H9 (cell line): ENCODE data around the gene TMEM253. TPM values are rescaled to one million over a fixed set of nuclear protein-coding genes. Genes with fewer than 3 reads are reported as not detected.
A peak's percentile ranks its signal among the peaks of the same experiment; 100 is the strongest.

Experiments
- DNase-seq: peaks from one replicate; pipeline ENCODE4 v3.0.0-alpha.2; 2017
- H2AFZ ChIP-seq: one replicate; pipeline ENCODE4 v1.6.1; 2013; ENCODE audit warnings: mild to moderate bottlenecking, low read length, control low read depth, moderate library complexity
- H2AK5ac ChIP-seq: 2 replicates; pipeline ENCODE4 v1.6.1; 2013; ENCODE audit warnings: low read length, control low read depth, mixed read lengths; ENCODE audit not compliant: insufficient read length
- H2BK120ac ChIP-seq: one replicate; pipeline ENCODE4 v1.6.1; 2013; ENCODE audit warnings: low read depth, mild to moderate bottlenecking, low read length, control low read depth, inconsistent platforms; ENCODE audit not compliant: poor library complexity, severe bottlenecking
- H2BK12ac ChIP-seq: 2 replicates; pipeline ENCODE4 v1.6.1; 2013; ENCODE audit warnings: low read length, control low read depth, mixed read lengths, low read depth; ENCODE audit not compliant: insufficient read length
- H2BK15ac ChIP-seq: 2 replicates; pipeline ENCODE4 v1.6.1; 2013; ENCODE audit warnings: low read depth, low read length, control low read depth
- H2BK20ac ChIP-seq: one replicate; pipeline ENCODE4 v1.6.1; 2013; ENCODE audit warnings: low read depth, mild to moderate bottlenecking, low read length, control low read depth, inconsistent platforms; ENCODE audit not compliant: poor library complexity, severe bottlenecking
- H2BK5ac ChIP-seq: 2 replicates; pipeline ENCODE4 v1.6.1; 2013; ENCODE audit warnings: low read length, control low read depth, mixed read lengths; ENCODE audit not compliant: insufficient read length
- H3K14ac ChIP-seq: 2 replicates; pipeline ENCODE4 v1.6.1; 2013; ENCODE audit warnings: low read length, control low read depth; ENCODE audit not compliant: insufficient read depth
- H3K18ac ChIP-seq: 2 replicates; pipeline ENCODE4 v1.6.1; 2013; ENCODE audit warnings: low read depth, mild to moderate bottlenecking, mixed read lengths, low read length, control low read depth; ENCODE audit not compliant: insufficient read length
- H3K23ac ChIP-seq: 2 replicates; pipeline ENCODE4 v1.6.1; 2013; ENCODE audit warnings: low read length, control low read depth, mixed read lengths, low read depth; ENCODE audit not compliant: insufficient read length
- H3K23me2 ChIP-seq: 2 replicates; pipeline ENCODE4 v1.6.1; 2013; ENCODE audit warnings: low read depth, mild to moderate bottlenecking, mixed read lengths, low read length, control low read depth; ENCODE audit not compliant: insufficient read length, poor library complexity, severe bottlenecking
- H3K27ac ChIP-seq: 2 replicates; pipeline ENCODE4 v1.5.1; 2013; ENCODE audit warnings: low read length, control low read depth, mixed read lengths, low read depth; ENCODE audit not compliant: insufficient read length
- H3K27me3 ChIP-seq: 2 replicates; pipeline ENCODE4 v1.6.1; 2013; ENCODE audit warnings: low read length, control low read depth, inconsistent platforms; ENCODE audit not compliant: insufficient read depth
- H3K4ac ChIP-seq: 2 replicates; pipeline ENCODE4 v1.6.1; 2013; ENCODE audit warnings: low read depth, mild to moderate bottlenecking, control low read depth, inconsistent platforms, low read length, moderate library complexity
- H3K4me1 ChIP-seq: 2 replicates; pipeline ENCODE4 v1.6.1; 2013; ENCODE audit warnings: low read length, control low read depth, inconsistent platforms; ENCODE audit not compliant: insufficient read depth
- H3K4me2 ChIP-seq: 2 replicates; pipeline ENCODE4 v1.6.1; 2013; ENCODE audit warnings: low read length, control low read depth, mixed read lengths; ENCODE audit not compliant: insufficient read length, insufficient read depth
- H3K56ac ChIP-seq: 2 replicates; pipeline ENCODE4 v1.6.1; 2013; ENCODE audit warnings: low read depth, mild to moderate bottlenecking, mixed read lengths, low read length, control low read depth; ENCODE audit not compliant: insufficient read length
- H3K79me1 ChIP-seq: 2 replicates; pipeline ENCODE4 v1.6.1; 2013; ENCODE audit warnings: low read depth, mild to moderate bottlenecking, moderate library complexity, low read length, control low read depth, inconsistent platforms; ENCODE audit not compliant: insufficient read depth, poor library complexity, severe bottlenecking
- H3K79me2 ChIP-seq: 2 replicates; pipeline ENCODE4 v1.6.1; 2013; ENCODE audit warnings: low read length, control low read depth, inconsistent platforms; ENCODE audit not compliant: insufficient read depth
- H3K9ac ChIP-seq: 2 replicates; pipeline ENCODE4 v1.6.1; 2013; ENCODE audit warnings: low read length, control low read depth, mixed read lengths; ENCODE audit not compliant: insufficient read length; ENCODE audit errors: extremely low read depth
- H3K9me3 ChIP-seq: one replicate; pipeline ENCODE4 v1.6.1; 2013; ENCODE audit warnings: low read depth, low read length, inconsistent platforms; ENCODE audit not compliant: control insufficient read depth
- H3T11ph ChIP-seq: one replicate; pipeline ENCODE4 v1.6.1; 2013; ENCODE audit warnings: mild to moderate bottlenecking, low read length, control low read depth, inconsistent platforms
- H4K20me1 ChIP-seq: one replicate; pipeline ENCODE4 v1.6.1; 2013; ENCODE audit not compliant: control insufficient read depth, insufficient read length, insufficient read depth
- H4K5ac ChIP-seq: 2 replicates; pipeline ENCODE4 v1.6.1; 2013; ENCODE audit warnings: low read depth, mild to moderate bottlenecking, mixed read lengths, low read length, control low read depth; ENCODE audit not compliant: insufficient read length
- H4K8ac ChIP-seq: replicated peaks from 2 replicates; pipeline ENCODE4 v1.6.1; 2013; ENCODE audit warnings: low read length, control low read depth, mixed read lengths, low read depth; ENCODE audit not compliant: insufficient read length
- H4K91ac ChIP-seq: 2 replicates; pipeline ENCODE4 v1.6.1; 2013; ENCODE audit warnings: low read depth, mild to moderate bottlenecking, moderate library complexity, mixed read lengths, low read length, control low read depth; ENCODE audit not compliant: insufficient read length
- H3K27ac Mint-ChIP-seq, 3 experiments: 2 replicates in 2 of 3; 3 replicates in 1 of 3; pipeline ENCODE4 v1.8.0; 2020 to 2021; ENCODE audit warnings: mixed read lengths in 3 of 3, mild to moderate bottlenecking in 1 of 3, moderate library complexity in 1 of 3
- H3K27me3 Mint-ChIP-seq: 2 replicates; pipeline ENCODE4 v1.8.0; 2021; ENCODE audit warnings: low read depth, mild to moderate bottlenecking, moderate library complexity, mixed read lengths
- H3K36me3 Mint-ChIP-seq, 3 experiments: 2 replicates in 2 of 3; 3 replicates in 1 of 3; pipeline ENCODE4 v1.8.0; 2020 to 2021; ENCODE audit warnings: low read depth in 3 of 3, mixed read lengths in 3 of 3; ENCODE audit not compliant: insufficient read depth in 1 of 3
- H3K4me1 Mint-ChIP-seq, 2 experiments: 2 replicates each; pipeline ENCODE4 v1.8.0; 2020; ENCODE audit warnings: mixed read lengths in 2 of 2
- H3K4me3 Mint-ChIP-seq, 2 experiments: 2 replicates in 1 of 2; 3 replicates in 1 of 2; pipeline ENCODE4 v1.8.0; 2020 to 2021; ENCODE audit warnings: mild to moderate bottlenecking in 2 of 2, mixed read lengths in 2 of 2, moderate library complexity in 1 of 2
- H3K9me3 Mint-ChIP-seq, 2 experiments: 2 replicates in 1 of 2; 3 replicates in 1 of 2; pipeline ENCODE4 v1.8.0; 2020; ENCODE audit warnings: mild to moderate bottlenecking in 2 of 2, mixed read lengths in 2 of 2, moderate library complexity in 1 of 2
- CTCF ChIP-seq: fragments of 200-600 bp; sonication (generic); conservative IDR thresholded peaks from 3 replicates; pipeline ENCODE4 v1.8.0; 2021; ENCODE audit warnings: antibody characterized with exemption, mild to moderate bottlenecking
- WGBS: extraction: QIAGEN DNeasy Blood & Tissue Kit; methylation state at CpG from one replicate; pipeline ENCODE4 v1.1.7; 2013; ENCODE audit warnings: missing lambda C conversion rate, low lambda C conversion rate, mixed read lengths; ENCODE audit not compliant: insufficient read length; ENCODE audit errors: extremely low coverage; 5-methylcytosine and 5-hydroxymethylcytosine counted together
- total RNA-seq: library from RNA; stranded (reverse); gene quantifications from 2 replicates; pipeline ENCODE4 v1.2.1, GENCODE V29; 2021

Gene TMEM253
- total RNA-seq, 1 experiment from 2014 or later, result 2.2 TPM

GRCh38 chr14:21090940-21091663 is 9.8 kb upstream of the TMEM253 start:
- no peak overlapping the region for H2AK5ac ChIP-seq
- no peak overlapping the region for H2BK12ac ChIP-seq
- H3K9me3 ChIP-seq, result no peaks in the 10 kb centered on the region
- H3K79me1 ChIP-seq, result no peaks in the 10 kb centered on the region
- H3K18ac ChIP-seq, result no peak overlapping the region
- H2BK15ac ChIP-seq, result no peak overlapping the region
- TF ChIP-seq CTCF, result no peak
- H3K4me2 ChIP-seq, result no peak overlapping the region
- Mint-ChIP-seq H3K4me3 (peak overlapping the region in 1 of 2 experiments; percentile 22; a peak in 2 of 5 replicates), H3K27ac (peak overlapping the region; percentile 11 to 93 (median 81); a peak in 4 of 7 replicates), H3K36me3 (peaks cover 48 to 66% (median 62%) of the 10 kb centered on the region in 3 experiments), H3K4me1 (peaks cover 57% of the 10 kb centered on the region in 2 experiments), H3K9me3 (no peaks in the 10 kb centered on the region; a peak in 3 of 5 replicates), H3K27me3 (peaks cover 2% of the 10 kb centered on the region)
- peaks cover 5% of the 10 kb centered on the region for H3K23me2 ChIP-seq
- H4K20me1 ChIP-seq, result no peaks in the 10 kb centered on the region
- H4K5ac ChIP-seq, result no peak overlapping the region
- no peak overlapping the region for H3K4ac ChIP-seq
- H2BK5ac ChIP-seq, result no peak overlapping the region
- no peak overlapping the region for H3K56ac ChIP-seq
- no peak for DNase-seq
- no peak overlapping the region for H3K14ac ChIP-seq
- H4K91ac ChIP-seq, result no peak overlapping the region
- H2AFZ ChIP-seq, result no peak overlapping the region
- no peak overlapping the region for H2BK120ac ChIP-seq
- 0 out of 2 replicates have a peak, but pooled peaks cover under 1% of the 10 kb centered on the region for H3K79me2 ChIP-seq
- no peak overlapping the region for H2BK20ac ChIP-seq
- no peak overlapping the region for H3K9ac ChIP-seq
- H3K27ac ChIP-seq, result no peak overlapping the region
- no peak overlapping the region for H3K23ac ChIP-seq
- H4K8ac ChIP-seq, result no peak overlapping the region
- no CpG with 5 or more reads among the region's 45 CpGs for WGBS
- H3K4me1 ChIP-seq, result peaks cover 8% of the 10 kb centered on the region
- H3T11ph ChIP-seq, result no peak overlapping the region
- H3K27me3 ChIP-seq, result no peaks in the 10 kb centered on the region
